Neural progenitor cell (in vitro differentiated cells): ENCODE measurements around the gene GZMH. TPM values are rescaled to one million over a fixed set of nuclear protein-coding genes. Genes with fewer than 3 reads are reported as not detected.

Source experiments
- DNase-seq: peaks from one replicate; pipeline ENCODE4 v3.0.0-alpha.2; 2016; ENCODE audit warnings: low spot score
- H2AFZ ChIP-seq: fragments of 200-600 bp; sonication (generic); replicated peaks from 2 replicates; pipeline ENCODE4 v1.6.1; 2016; ENCODE audit warnings: antibody characterized with exemption
- H3F3A ChIP-seq: fragments of 200-600 bp; sonication (generic); 2 replicates; pipeline ENCODE4 v1.6.1; 2016; ENCODE audit warnings: antibody characterized with exemption, low read depth
- H3K27ac ChIP-seq: fragments of 200-600 bp; sonication (generic); 2 replicates; pipeline ENCODE4 v1.5.1; 2016; ENCODE audit warnings: mild to moderate bottlenecking
- H3K27me3 ChIP-seq: fragments of 200-600 bp; sonication (generic); 2 replicates; pipeline ENCODE4 v1.6.1; 2016; ENCODE audit warnings: mild to moderate bottlenecking, moderate library complexity
- H3K36me3 ChIP-seq: fragments of 200-600 bp; sonication (generic); 2 replicates; pipeline ENCODE4 v1.5.1; 2016
- H3K4me1 ChIP-seq: fragments of 200-600 bp; sonication (generic); 2 replicates; pipeline ENCODE4 v1.6.1; 2016; ENCODE audit warnings: mixed run types
- H3K4me2 ChIP-seq: fragments of 200-600 bp; sonication (generic); 2 replicates; pipeline ENCODE4 v1.6.1; 2016
- H3K4me3 ChIP-seq: fragments of 200-600 bp; sonication (generic); 2 replicates; pipeline ENCODE4 v1.5.1; 2016
- H3K79me2 ChIP-seq: fragments of 200-600 bp; sonication (generic); 2 replicates; pipeline ENCODE4 v1.6.1; 2016; ENCODE audit warnings: low read depth
- H3K9ac ChIP-seq: fragments of 200-600 bp; sonication (generic); 2 replicates; pipeline ENCODE4 v1.6.1; 2016
- H3K9me3 ChIP-seq: fragments of 200-600 bp; sonication (generic); 2 replicates; pipeline ENCODE4 v1.5.1; 2016; ENCODE audit warnings: low read depth
- H4K20me1 ChIP-seq: fragments of 200-600 bp; sonication (generic); 2 replicates; pipeline ENCODE4 v1.6.1; 2016; ENCODE audit warnings: low read depth
- H3K27ac Mint-ChIP-seq: 3 replicates; pipeline ENCODE4 v1.8.0; 2021; ENCODE audit warnings: mixed read lengths
- H3K27me3 Mint-ChIP-seq: 2 replicates; pipeline ENCODE4 v1.8.0; 2022; ENCODE audit warnings: low read depth, mild to moderate bottlenecking, inconsistent platforms, moderate library complexity, mixed read lengths; ENCODE audit not compliant: insufficient read depth
- H3K36me3 Mint-ChIP-seq: 3 replicates; pipeline ENCODE4 v1.8.0; 2021; ENCODE audit warnings: mixed read lengths
- H3K4me1 Mint-ChIP-seq: 3 replicates; pipeline ENCODE4 v1.8.0; 2021; ENCODE audit warnings: mixed read lengths
- H3K4me3 Mint-ChIP-seq: 3 replicates; pipeline ENCODE4 v1.8.0; 2021; ENCODE audit warnings: mild to moderate bottlenecking, moderate library complexity, mixed read lengths
- H3K9me3 Mint-ChIP-seq: 3 replicates; pipeline ENCODE4 v1.8.0; 2020; ENCODE audit warnings: mixed read lengths
- EZH2 ChIP-seq: fragments of 200-600 bp; sonication (generic); IDR thresholded peaks from 2 replicates; pipeline ENCODE4 v1.6.1; 2017; ENCODE audit warnings: antibody characterized with exemption, mild to moderate bottlenecking, moderate library complexity
- EZH2phosphoT487 ChIP-seq: fragments of 200-600 bp; sonication (generic); IDR thresholded peaks from 2 replicates; pipeline ENCODE4 v1.6.1; 2017; ENCODE audit warnings: antibody characterized with exemption
- total RNA-seq: library from RNA; depleted of rRNA; stranded (reverse); fragments of >200 nt; gene quantifications from 2 replicates; pipeline ENCODE4 v1.2.3, GENCODE V29; 2015; ENCODE audit warnings: low replicate concordance
- TF ChIP-seq, protein P1 (sequence below): fragments of 200-600 bp; sonication (generic); IDR thresholded peaks from 2 replicates; pipeline ENCODE4 v1.5.1; 2017; ENCODE audit warnings: antibody characterized with exemption, mild to moderate bottlenecking

Gene GZMH
- total RNA-seq, 1 donor from 2014 or later: not detected

DNA sequence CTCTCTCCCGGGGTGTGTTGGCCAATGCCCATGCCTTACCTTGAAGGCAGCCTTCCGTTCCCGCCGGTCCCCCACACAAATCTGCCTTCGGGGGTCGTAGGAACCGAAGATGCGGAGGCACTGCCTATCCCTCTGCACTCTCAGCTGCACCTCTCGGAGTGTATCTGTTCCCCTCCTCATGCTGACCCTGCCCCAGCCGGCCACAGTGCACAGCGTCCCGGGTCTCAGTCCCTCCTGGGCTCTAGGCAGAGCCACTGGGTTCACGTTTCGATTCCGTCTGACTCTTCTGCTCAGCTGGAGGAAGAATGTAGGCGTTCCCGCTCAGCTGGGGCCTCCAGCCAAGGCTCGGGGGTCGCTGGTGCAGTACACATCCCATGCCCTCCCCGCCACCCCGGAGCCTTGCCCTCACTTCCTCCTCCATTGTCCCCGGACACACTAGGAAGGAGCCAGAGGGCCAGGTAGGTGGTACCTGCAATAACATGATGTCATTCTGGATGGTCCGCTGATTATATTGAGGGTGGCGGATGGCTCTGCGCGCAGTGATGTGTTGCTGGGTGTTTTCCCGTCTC, 35.2 kb downstream of the GZMH start:
- Histone ChIP-seq H3K4me2 (no peak overlapping the region), H3K79me2 (no peaks in the 10 kb centered on the region), H4K20me1 (no peaks in the 10 kb centered on the region), H3K4me3 (no peak overlapping the region), H3K9ac (no peak overlapping the region), H2AFZ (no peak overlapping the region), H3K27ac (no peak overlapping the region), H3K4me1 (no peaks in the 10 kb centered on the region), H3F3A (no peaks in the 10 kb centered on the region), H3K27me3 (no peaks in the 10 kb centered on the region), H3K9me3 (peaks cover 7% of the 10 kb centered on the region), H3K36me3 (no peaks in the 10 kb centered on the region)
- H3K4me3 Mint-ChIP-seq: no peak overlapping the region
- DNase-seq: no peak
- no peaks in the 10 kb centered on the region for H3K36me3 Mint-ChIP-seq
- H3K27ac Mint-ChIP-seq: no peak overlapping the region
- H3K27me3 Mint-ChIP-seq: peaks cover 2% of the 10 kb centered on the region
- TF ChIP-seq, protein P1, sequence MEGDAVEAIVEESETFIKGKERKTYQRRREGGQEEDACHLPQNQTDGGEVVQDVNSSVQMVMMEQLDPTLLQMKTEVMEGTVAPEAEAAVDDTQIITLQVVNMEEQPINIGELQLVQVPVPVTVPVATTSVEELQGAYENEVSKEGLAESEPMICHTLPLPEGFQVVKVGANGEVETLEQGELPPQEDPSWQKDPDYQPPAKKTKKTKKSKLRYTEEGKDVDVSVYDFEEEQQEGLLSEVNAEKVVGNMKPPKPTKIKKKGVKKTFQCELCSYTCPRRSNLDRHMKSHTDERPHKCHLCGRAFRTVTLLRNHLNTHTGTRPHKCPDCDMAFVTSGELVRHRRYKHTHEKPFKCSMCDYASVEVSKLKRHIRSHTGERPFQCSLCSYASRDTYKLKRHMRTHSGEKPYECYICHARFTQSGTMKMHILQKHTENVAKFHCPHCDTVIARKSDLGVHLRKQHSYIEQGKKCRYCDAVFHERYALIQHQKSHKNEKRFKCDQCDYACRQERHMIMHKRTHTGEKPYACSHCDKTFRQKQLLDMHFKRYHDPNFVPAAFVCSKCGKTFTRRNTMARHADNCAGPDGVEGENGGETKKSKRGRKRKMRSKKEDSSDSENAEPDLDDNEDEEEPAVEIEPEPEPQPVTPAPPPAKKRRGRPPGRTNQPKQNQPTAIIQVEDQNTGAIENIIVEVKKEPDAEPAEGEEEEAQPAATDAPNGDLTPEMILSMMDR: no peak
- TF ChIP-seq EZH2phosphoT487: no peak
- no peak for TF ChIP-seq EZH2
- H3K9me3 Mint-ChIP-seq: no peaks in the 10 kb centered on the region
- H3K4me1 Mint-ChIP-seq: no peaks in the 10 kb centered on the region

DNA sequence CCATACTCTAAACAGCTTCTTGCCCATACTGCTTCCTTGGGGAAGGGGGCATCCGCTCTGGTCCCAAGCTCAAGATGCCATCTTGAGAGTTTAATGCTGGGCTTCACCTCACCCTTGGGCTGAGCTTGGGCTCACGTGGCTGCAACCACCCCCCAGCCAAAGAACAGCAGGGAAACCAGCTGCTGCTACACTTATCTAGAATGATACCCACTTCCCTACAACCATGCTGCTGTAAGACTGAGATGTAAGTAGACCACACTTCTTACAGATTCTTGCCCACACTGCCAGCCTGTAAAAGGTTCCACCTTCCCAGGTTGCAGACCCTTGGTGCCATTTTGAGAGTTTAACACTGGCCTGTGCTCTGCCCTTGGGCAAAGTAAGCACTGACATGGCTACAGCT, 43.2 kb downstream of the GZMH start:
- H2AFZ ChIP-seq: no peak overlapping the region
- no peak overlapping the region for H3K4me3 ChIP-seq
- DNase-seq: no peak
- H3K27ac Mint-ChIP-seq: no peak overlapping the region
- H3K36me3 Mint-ChIP-seq: no peaks in the 10 kb centered on the region
- no peak overlapping the region for H3K9ac ChIP-seq
- no peaks in the 10 kb centered on the region for H4K20me1 ChIP-seq
- H3K79me2 ChIP-seq: no peaks in the 10 kb centered on the region
- no peaks in the 10 kb centered on the region for H3K36me3 ChIP-seq
- peaks cover 3% of the 10 kb centered on the region for H3K27me3 Mint-ChIP-seq
- H3K27me3 ChIP-seq: no peaks in the 10 kb centered on the region
- no peak overlapping the region for H3K4me3 Mint-ChIP-seq
- H3K4me1 Mint-ChIP-seq: no peaks in the 10 kb centered on the region
- no peak for TF ChIP-seq EZH2phosphoT487
- H3K27ac ChIP-seq: no peak overlapping the region
- no peaks in the 10 kb centered on the region for H3F3A ChIP-seq
- H3K9me3 Mint-ChIP-seq: peaks cover 14% of the 10 kb centered on the region
- H3K4me1 ChIP-seq: no peaks in the 10 kb centered on the region
- H3K9me3 ChIP-seq: peaks cover 8% of the 10 kb centered on the region
- no peak overlapping the region for H3K4me2 ChIP-seq

DNA sequence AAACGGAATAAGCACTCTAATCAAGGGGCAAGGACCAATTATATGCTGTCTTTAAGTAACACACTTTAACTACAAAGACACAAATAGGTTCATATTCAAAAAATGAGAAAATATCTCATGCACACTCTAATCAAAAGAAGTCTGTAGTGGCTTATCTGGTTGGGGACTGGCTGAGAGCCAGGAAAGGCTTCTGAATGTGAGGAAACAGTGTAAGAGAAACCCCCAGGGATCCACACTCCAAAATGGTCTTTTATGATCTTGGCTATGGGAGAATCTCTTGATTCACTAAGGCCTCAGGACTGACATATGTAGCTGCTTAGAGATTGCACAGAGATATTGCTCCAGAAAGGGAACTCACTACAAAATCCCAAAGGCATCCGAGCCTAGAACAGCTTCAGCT, 43.7 kb downstream of the GZMH start:
- Mint-ChIP-seq H3K27me3 (peaks cover 2% of the 10 kb centered on the region), H3K9me3 (peaks cover 14% of the 10 kb centered on the region), H3K4me1 (no peaks in the 10 kb centered on the region), H3K4me3 (no peak overlapping the region), H3K27ac (no peak overlapping the region), H3K36me3 (no peaks in the 10 kb centered on the region)
- H3K4me1 ChIP-seq: no peaks in the 10 kb centered on the region
- TF ChIP-seq, protein P1: no peak
- TF ChIP-seq EZH2 (no peak), EZH2phosphoT487 (no peak)
- peaks cover 8% of the 10 kb centered on the region for H3K9me3 ChIP-seq
- no peak overlapping the region for H2AFZ ChIP-seq
- no peaks in the 10 kb centered on the region for H4K20me1 ChIP-seq
- H3K9ac ChIP-seq: no peak overlapping the region
- no peaks in the 10 kb centered on the region for H3K27me3 ChIP-seq
- H3K4me3 ChIP-seq: no peak overlapping the region
- no peaks in the 10 kb centered on the region for H3K36me3 ChIP-seq
- no peak for DNase-seq
- no peaks in the 10 kb centered on the region for H3K79me2 ChIP-seq
- H3K27ac ChIP-seq: no peak overlapping the region
- no peaks in the 10 kb centered on the region for H3F3A ChIP-seq
- H3K4me2 ChIP-seq: no peak overlapping the region

DNA sequence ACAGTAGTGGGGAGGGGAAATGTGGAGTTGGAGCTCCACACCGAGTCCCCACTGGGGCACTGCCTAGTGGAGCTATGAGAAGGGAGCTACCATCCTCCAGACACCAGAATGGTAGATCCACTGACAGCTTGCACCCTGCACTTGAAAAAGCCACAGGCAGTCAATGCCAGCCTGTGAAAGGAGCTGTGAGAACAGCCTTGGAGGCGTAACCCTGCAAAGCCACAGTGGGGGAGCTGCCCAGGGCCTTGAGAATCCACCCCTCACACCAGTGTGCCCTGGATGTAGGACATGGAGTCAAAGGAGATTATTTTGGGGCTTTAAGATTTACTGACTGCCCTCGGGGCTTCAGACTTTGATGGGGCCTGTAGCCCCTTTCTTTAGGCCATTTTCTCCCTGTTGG, 46.0 kb downstream of the GZMH start:
- TF ChIP-seq EZH2phosphoT487: no peak
- TF ChIP-seq, protein P1: no peak
- Histone ChIP-seq H3K27me3 (no peaks in the 10 kb centered on the region), H3K4me1 (no peaks in the 10 kb centered on the region), H4K20me1 (no peaks in the 10 kb centered on the region), H3K4me3 (no peak overlapping the region), H3K27ac (no peak overlapping the region), H3K9ac (no peak overlapping the region), H3K36me3 (no peaks in the 10 kb centered on the region), H3K4me2 (no peak overlapping the region), H3F3A (no peaks in the 10 kb centered on the region), H3K79me2 (no peaks in the 10 kb centered on the region), H3K9me3 (peaks cover 8% of the 10 kb centered on the region), H2AFZ (no peak overlapping the region)
- Mint-ChIP-seq H3K4me3 (no peak overlapping the region), H3K27ac (no peak overlapping the region), H3K4me1 (no peaks in the 10 kb centered on the region), H3K27me3 (peaks cover 2% of the 10 kb centered on the region), H3K36me3 (no peaks in the 10 kb centered on the region), H3K9me3 (peaks cover 13% of the 10 kb centered on the region)
- no peak for DNase-seq
